ENCODE data around the gene KCNJ1.

Gene KCNJ1

GRCh38 chr11:128832121-128832497, 35.0 kb downstream of the KCNJ1 start:
- TF ChIP-seq CTCF (IDR thresholded peaks at IDR 0.05; ENCODE audit: low read length, missing control alignments), result no peak
- no peak for DNase-seq (ENCODE audit: low read depth)
- H3K4me3 ChIP-seq (replicated peaks; ENCODE audit: low read depth, low read length), result no peak overlapping the region

GRCh38 chr11:128831174-128832120, 35.6 kb downstream of the KCNJ1 start:
- no peak overlapping the region for H3K4me3 ChIP-seq (replicated peaks; ENCODE audit: low read depth, low read length)
- peak; percentile 91 for DNase-seq (ENCODE audit: low read depth)
- TF ChIP-seq CTCF (IDR thresholded peaks at IDR 0.05; ENCODE audit: low read length, missing control alignments), result peak; percentile 80

- no peak for TF ChIP-seq CTCF (IDR thresholded peaks at IDR 0.05; ENCODE audit: low read length, missing control alignments)
- H3K4me3 ChIP-seq (replicated peaks; ENCODE audit: low read depth, low read length), result no peak overlapping the region
- DNase-seq (ENCODE audit: low read depth), result no peak
Measured at GRCh38 chr11:128830290-128831173, 36.6 kb downstream of the KCNJ1 start.

GRCh38 chr11:128828350-128828749, 38.7 kb downstream of the KCNJ1 start:
- H3K4me3 ChIP-seq (replicated peaks; ENCODE audit: low read depth, low read length), result no peak overlapping the region
- no peak for TF ChIP-seq CTCF (IDR thresholded peaks at IDR 0.05; ENCODE audit: low read length, missing control alignments)
- no peak for DNase-seq (ENCODE audit: low read depth)

GRCh38 chr11:128827191-128827893, 39.8 kb downstream of the KCNJ1 start:
- no peak for TF ChIP-seq CTCF (IDR thresholded peaks at IDR 0.05; ENCODE audit: low read length, missing control alignments)
- DNase-seq (ENCODE audit: low read depth), result no peak
- no peak overlapping the region for H3K4me3 ChIP-seq (replicated peaks; ENCODE audit: low read depth, low read length)

GRCh38 chr11:128825050-128825784, 41.9 kb downstream of the KCNJ1 start:
- no peak overlapping the region for H3K4me3 ChIP-seq (replicated peaks; ENCODE audit: low read depth, low read length)
- no peak for TF ChIP-seq CTCF (IDR thresholded peaks at IDR 0.05; ENCODE audit: low read length, missing control alignments)
- no peak for DNase-seq (ENCODE audit: low read depth)

Data from fibroblast of pulmonary artery (primary cell).